Measurements from ENCODE around the gene C3orf20.

- TF ChIP-seq CTCF (IDR thresholded peaks at IDR 0.05) (no peak), EP300 (IDR thresholded peaks at IDR 0.05) (no peak)
Observed at GRCh38 chr3:14773691-14774128, 98.8 kb downstream of the C3orf20 start.

Measured in sigmoid colon (tissue), 4 donors.